Transverse colon (tissue), 4 donors: ENCODE results near the gene RRAD. TPM values are rescaled to one million over a fixed set of nuclear protein-coding genes. Genes with fewer than 3 reads are reported as not detected.

ENCODE experiments used
- DNase-seq: peaks from one replicate; pipeline ENCODE4 v3.0.0-alpha.2; 2019
- H3K27ac ChIP-seq, 4 donors: fragments of 200-600 bp; sonication (generic); 2 replicates each; pipeline ENCODE4 v1.5.1; 2016 to 2018; ENCODE audit warnings: inconsistent platforms in 4 of 4
- H3K27me3 ChIP-seq: fragments of 200-600 bp; sonication (generic); 2 replicates; pipeline ENCODE4 v1.5.1; 2017; ENCODE audit warnings: inconsistent platforms
- H3K36me3 ChIP-seq, 4 donors: fragments of 200-600 bp; sonication (generic); 2 replicates each; pipeline ENCODE4 v1.5.1; 2017 to 2019; ENCODE audit warnings: inconsistent platforms in 4 of 4
- H3K4me1 ChIP-seq, 4 donors: fragments of 200-600 bp; sonication (generic); 2 replicates each; pipeline ENCODE4 v1.5.1; 2017 to 2020; ENCODE audit warnings: inconsistent platforms in 4 of 4
- H3K4me3 ChIP-seq, 4 donors: fragments of 200-600 bp; sonication (generic); 1 replicate in 1 of 4; 2 replicates in 3 of 4; pipeline versions ENCODE4 v1.5.1 to v1.6.1; 2017 to 2019; ENCODE audit warnings: inconsistent platforms in 4 of 4
- H3K9me3 ChIP-seq, 2 donors: fragments of 200-600 bp; sonication (generic); 2 replicates each; pipeline ENCODE4 v1.5.1; 2017 to 2019; ENCODE audit warnings: inconsistent platforms in 2 of 2
- CTCF ChIP-seq, 5 experiments: fragments of 200-600 bp in 3 of 5; fragments of 450-650 bp in 2 of 5; sonication (generic) in 3 of 5; IDR thresholded peaks; 1 replicate in 2 of 5; 2 replicates in 3 of 5; pipeline ENCODE4 v1.5.1; 2016 to 2017; ENCODE audit warnings: antibody characterized with exemption in 5 of 5, inconsistent platforms in 3 of 5, mild to moderate bottlenecking in 2 of 5, moderate library complexity in 1 of 5
- EP300 ChIP-seq: sonication (generic); formaldehyde crosslinking; IDR thresholded peaks from one replicate; pipeline ENCODE4 v1.6.1; 2017; ENCODE audit warnings: antibody characterized with exemption, low read depth
- POLR2A ChIP-seq: fragments of 450-650 bp; IDR thresholded peaks from one replicate; pipeline ENCODE4 v1.6.1; 2016; ENCODE audit warnings: antibody characterized with exemption, mild to moderate bottlenecking, moderate library complexity
- POLR2AphosphoS5 ChIP-seq, 3 donors: sonication (generic); formaldehyde crosslinking; IDR thresholded peaks; one replicate each; pipeline ENCODE4 v1.6.1; 2016; ENCODE audit warnings: antibody characterized with exemption in 3 of 3
- WGBS, 2 donors: methylation state at CpG; one replicate each; pipeline ENCODE4 v1.1.5; 2018; ENCODE audit warnings: low coverage in 1 of 2; 5-methylcytosine and 5-hydroxymethylcytosine counted together
- in situ Hi-C, 4 donors: fragments of 200-750 bp; cut with MboI; loops; one replicate each; pipeline versions ENCODE4 v1.15.0 to v1.15.1; 2017; ENCODE audit warnings: low sequenced_read_pairs in 3 of 4, low pct_ligation_motif_present in 1 of 4, low pct_unique_long_range_greater_than_20kb in 1 of 4
- intact Hi-C: fragments of 100-400 bp; cut with DNase I; formaldehyde crosslinking; loops from one replicate; pipeline ENCODE4 v1.15.1; 2023; ENCODE audit warnings: low total_unique reads
- total RNA-seq, 4 donors: library from RNA; depleted of rRNA; stranded (reverse); fragments of >200 nt; gene quantifications; one replicate each; pipeline ENCODE4 v1.1.0, GENCODE V29; 2016

The RRAD gene
- total RNA-seq, 4 donors from 2014 or later, result 3.5 to 15.3 (median 4.2) TPM; not detected in 1

- Histone ChIP-seq H3K9me3 (no peaks in the 10 kb centered on the region), H3K4me3 (no peak overlapping the region), H3K27ac (no peak overlapping the region), H3K36me3 (peaks cover 0 to 5% (median 2%) of the 10 kb centered on the region in 4 donors), H3K27me3 (no peaks in the 10 kb centered on the region), H3K4me1 (no peaks in the 10 kb centered on the region)
- DNase-seq, result no peak
- intact Hi-C loops, result no loop called here
- WGBS, 2 donors, result 78 to 82% methylated on average over 3 to 4 of the region's 4 CpGs
- in situ Hi-C loops, result no loop called here
- TF ChIP-seq EP300 (no peak), POLR2A (no peak), POLR2AphosphoS5 (IDR thresholded peaks at IDR 0.05) (no peak)
Measured at GRCh38 chr16:66889622-66890021, 35.7 kb downstream of the RRAD start.

- 93 to 100% methylated on average over 2 to 6 of the region's 6 CpGs for WGBS, 2 donors
- in situ Hi-C loops, result no loop called here
- Histone ChIP-seq H3K4me3 (no peak overlapping the region), H3K27ac (no peak overlapping the region), H3K9me3 (no peaks in the 10 kb centered on the region), H3K27me3 (no peaks in the 10 kb centered on the region), H3K36me3 (peaks cover 0 to 5% (median 2%) of the 10 kb centered on the region in 4 donors), H3K4me1 (no peaks in the 10 kb centered on the region)
- no peak for DNase-seq
- intact Hi-C loops, result no loop called here
- no peak for TF ChIP-seq POLR2AphosphoS5 (IDR thresholded peaks at IDR 0.05)
- TF ChIP-seq POLR2A, result no peak
- TF ChIP-seq CTCF (IDR thresholded peaks at IDR 0.05), result no peak
- TF ChIP-seq EP300, result no peak
Measured at GRCh38 chr16:66888647-66889615, 36.4 kb downstream of the RRAD start.

GRCh38 chr16:66886914-66887313 lies 38.4 kb downstream of the RRAD start:
- in situ Hi-C loops, result no loop called here
- intact Hi-C loops, result no loop called here
- peaks cover 0 to under 1% (median 0%) of the 10 kb centered on the region in 4 donors for H3K4me1 ChIP-seq
- H3K27ac ChIP-seq, result no peak overlapping the region
- no peak for DNase-seq
- 79 to 81% methylated on average over 3 of the region's 3 CpGs for WGBS, 2 donors
- H3K4me3 ChIP-seq, result no peak overlapping the region
- no peaks in the 10 kb centered on the region for H3K27me3 ChIP-seq
- H3K9me3 ChIP-seq, result no peaks in the 10 kb centered on the region
- no peak for TF ChIP-seq POLR2AphosphoS5 (IDR thresholded peaks at IDR 0.05)
- no peak for TF ChIP-seq EP300
- no peak for TF ChIP-seq POLR2A
- TF ChIP-seq CTCF (IDR thresholded peaks at IDR 0.05), result no peak
- peaks cover 0 to 5% (median 2%) of the 10 kb centered on the region in 4 donors for H3K36me3 ChIP-seq

- intact Hi-C loops, result no loop called here
- Histone ChIP-seq H3K27me3 (no peaks in the 10 kb centered on the region), H3K4me3 (no peak overlapping the region), H3K9me3 (no peaks in the 10 kb centered on the region), H3K27ac (no peak overlapping the region), H3K36me3 (peaks cover 0 to 5% (median 2%) of the 10 kb centered on the region in 4 donors), H3K4me1 (peaks cover under 1 to 7% (median 2%) of the 10 kb centered on the region in 4 donors)
- DNase-seq, result no peak
- in situ Hi-C loops, result no loop called here
- 53 to 84% methylated on average over 2 of the region's 2 CpGs for WGBS, 2 donors
- TF ChIP-seq EP300, result no peak
- TF ChIP-seq POLR2A, result no peak
- no peak for TF ChIP-seq POLR2AphosphoS5 (IDR thresholded peaks at IDR 0.05)
- no peak for TF ChIP-seq CTCF (IDR thresholded peaks at IDR 0.05)
Measured at GRCh38 chr16:66886321-66886720, 39.0 kb downstream of the RRAD start.
